DMS53 treated with DMSO at 0.1 percent for 48 hours (cell line): ENCODE measurements around the gene CGB3.
"Not testable (repeated sequence)": the region's sequence is repeated elsewhere in the genome, so short reads cannot be mapped to it uniquely, and the experiment has no call there.

ENCODE experiments used
- DNase-seq: peaks from one replicate; lab custom pipeline; 2025; ENCODE audit not compliant: unreplicated experiment; lab: John Stamatoyannopoulos, UW

CGB3 gene

DNA sequence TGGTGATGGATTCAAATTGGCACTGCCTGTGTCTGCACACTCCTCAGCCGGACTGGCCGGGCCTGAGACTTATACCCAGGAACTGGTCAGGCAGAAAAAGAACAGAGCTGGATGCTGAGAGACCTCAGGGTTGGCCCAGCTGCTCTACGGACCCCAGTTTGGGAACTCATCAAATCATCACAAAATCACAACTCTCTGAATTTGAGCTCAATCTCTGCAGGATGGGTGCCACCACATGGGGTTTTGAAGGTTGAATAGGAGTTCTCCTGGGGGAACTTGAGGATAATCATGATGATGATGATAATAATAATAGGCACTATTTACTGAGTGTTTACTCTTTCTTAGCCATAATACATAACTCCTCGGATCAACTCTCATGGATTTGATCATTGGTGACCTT lies 18.5 kb upstream of the CGB3 start:
- DNase-seq = not testable (repeated sequence)

DNA sequence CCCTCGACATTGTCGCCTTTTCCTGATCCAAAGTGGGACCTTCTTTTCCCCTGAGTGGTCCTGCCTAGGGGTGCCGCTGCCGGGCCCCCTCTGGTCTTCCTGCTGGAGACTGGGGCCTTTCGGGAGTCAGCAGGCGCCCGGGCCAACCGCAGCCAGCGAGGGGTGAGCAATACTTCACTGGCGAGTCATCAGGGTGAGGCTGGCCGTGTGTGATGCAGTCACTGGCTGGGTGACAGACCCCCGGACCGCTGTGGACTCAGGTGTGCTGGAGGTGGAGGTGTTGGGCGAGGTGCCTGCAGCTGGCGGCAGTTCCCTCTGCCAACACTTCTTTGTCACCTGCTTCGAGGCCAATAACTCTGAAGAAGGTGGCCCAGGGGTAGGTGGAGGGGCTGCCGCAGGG lies 18.0 kb upstream of the CGB3 start:
- no peak for DNase-seq

DNA sequence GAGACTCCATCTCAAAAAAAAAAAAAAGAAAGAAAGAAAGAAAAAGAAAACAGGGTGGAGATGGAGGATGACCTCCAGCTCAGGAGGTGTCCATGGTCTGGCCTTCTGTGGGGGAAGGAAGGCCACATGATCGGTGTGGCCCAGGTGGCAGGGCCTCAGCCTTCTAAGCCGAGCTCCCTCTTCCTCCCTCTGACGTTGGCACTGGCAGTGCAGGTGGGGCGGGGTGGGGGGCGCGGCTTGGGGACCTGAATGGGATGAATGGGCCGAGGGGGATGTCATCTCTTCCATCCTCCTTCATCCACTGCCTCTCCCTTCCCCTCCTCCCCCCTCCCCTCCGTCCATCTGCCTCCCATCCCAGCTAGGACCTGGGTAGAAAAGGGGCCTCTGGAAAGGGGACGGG lies 15.6 kb upstream of the CGB3 start:
- DNase-seq = not testable (repeated sequence)

DNA sequence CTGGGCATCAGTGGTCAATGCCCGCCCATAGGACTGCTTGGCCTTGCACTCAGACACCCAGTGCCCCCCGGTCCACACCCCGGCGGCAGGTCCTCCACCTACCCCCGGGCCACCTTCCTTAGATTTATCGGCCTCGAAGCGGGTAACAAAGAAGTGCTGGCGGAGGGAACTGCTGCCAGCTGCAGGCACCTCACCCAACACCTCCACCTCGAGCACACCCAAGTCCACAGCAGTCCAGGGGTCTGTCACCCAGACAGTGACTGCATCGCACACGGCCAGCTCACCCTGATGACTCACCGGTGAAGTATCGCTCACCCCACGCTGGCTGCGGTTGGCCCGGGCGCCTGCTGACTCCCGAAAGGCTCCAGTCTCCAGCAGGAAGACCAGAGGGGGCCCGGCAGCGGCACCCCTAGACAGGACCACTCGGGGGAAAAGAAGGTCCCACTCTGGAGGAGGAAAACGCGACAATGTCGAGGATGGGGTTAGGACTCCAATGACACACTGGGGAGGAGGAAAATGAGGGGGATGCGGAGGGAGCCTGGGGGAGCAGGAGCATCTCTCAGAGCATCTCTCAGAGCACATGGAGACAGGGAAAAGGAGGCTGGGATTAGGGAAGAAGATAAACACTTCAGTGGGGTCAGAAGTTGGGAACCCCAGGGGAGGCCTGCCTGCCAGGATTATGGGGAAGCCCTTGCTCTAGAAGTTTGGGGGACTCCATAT lies 14.6 kb upstream of the CGB3 start:
- DNase-seq = not testable (repeated sequence)

DNA sequence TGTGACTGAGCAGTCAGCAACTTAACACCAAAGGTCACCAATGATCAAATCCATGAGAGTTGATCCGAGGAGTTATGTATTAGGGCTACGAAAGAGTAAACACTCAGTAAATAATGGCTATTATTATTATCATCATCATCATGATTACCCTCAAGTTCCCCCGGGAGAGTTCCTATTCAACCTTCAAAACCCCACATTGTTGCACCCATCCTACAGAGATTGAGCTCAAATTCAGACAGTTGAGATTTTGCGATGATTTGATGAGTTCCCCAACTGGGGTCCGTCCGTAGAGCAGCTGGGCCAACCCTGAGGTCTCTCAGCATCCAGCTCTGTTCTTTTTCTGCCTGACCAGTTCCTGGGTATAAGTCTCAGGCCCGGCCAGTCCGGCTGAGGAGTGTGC lies 14.0 kb upstream of the CGB3 start:
- DNase-seq = not testable (repeated sequence)

DNA sequence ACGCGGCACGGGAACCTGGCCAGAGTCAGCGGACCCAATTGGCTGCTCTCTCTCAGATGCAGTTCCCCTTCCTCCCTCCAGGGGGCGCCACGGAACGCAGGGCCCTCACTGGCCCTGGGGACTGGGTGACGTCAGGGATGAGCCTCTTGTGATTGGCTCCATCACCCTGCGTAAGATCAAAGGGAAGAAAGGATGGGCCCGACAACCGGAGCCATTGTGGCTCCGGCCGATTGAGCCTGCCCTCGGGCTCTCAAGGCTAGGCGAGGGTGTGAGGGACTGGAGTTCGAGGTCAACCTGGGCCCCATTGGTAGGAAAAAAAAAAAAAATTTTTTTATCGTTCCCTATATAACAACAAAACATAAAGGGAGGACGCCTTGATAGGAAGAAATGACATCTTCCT lies 12.7 kb upstream of the CGB3 start, which contains the start of gene CGB1:
Gene CGB1 (minus strand): TSS at position 81 of the 400 bp plus-strand sequence. CDS start 184 bp downstream, outside the sequence.
- peak; percentile 44 for DNase-seq

DNA sequence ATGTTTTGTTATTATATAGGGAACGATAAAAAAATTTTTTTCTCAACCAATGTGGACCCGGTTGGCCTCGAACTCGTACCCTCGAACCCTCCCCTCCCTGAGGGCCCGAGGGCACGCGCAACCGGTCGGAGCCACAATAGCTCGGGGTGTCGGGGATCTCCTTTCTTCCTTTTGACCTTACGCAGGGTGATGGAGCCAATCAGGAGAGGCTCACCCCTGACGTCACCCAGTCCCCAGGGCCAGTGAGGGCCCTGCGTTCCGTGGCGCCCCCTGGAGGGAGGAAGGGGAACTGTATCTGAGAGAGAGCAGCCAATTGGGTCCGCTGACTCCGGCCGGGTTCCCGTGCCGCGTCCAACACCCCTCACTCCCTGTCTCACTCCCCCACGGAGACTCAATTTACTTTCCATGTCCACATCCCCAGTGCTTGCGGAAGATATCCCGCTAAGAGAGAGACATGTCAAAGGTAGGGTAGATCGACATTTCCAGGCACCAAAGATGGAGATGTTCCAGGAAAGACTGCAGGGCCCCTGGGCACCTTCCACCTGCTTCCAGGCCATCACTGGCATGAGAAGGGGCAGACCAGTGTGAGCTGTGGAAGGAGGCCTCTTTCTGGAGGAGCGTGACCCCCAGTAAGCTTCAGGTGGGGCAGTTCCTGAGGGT lies 7.6 kb upstream of the CGB3 start, which contains the start of gene CGB2:
Gene CGB2 (plus strand): TSS at position 249 of the 660 bp plus-strand sequence. CDS start 206 bp downstream, at position 455.
- peak; percentile 69 for DNase-seq

DNA sequence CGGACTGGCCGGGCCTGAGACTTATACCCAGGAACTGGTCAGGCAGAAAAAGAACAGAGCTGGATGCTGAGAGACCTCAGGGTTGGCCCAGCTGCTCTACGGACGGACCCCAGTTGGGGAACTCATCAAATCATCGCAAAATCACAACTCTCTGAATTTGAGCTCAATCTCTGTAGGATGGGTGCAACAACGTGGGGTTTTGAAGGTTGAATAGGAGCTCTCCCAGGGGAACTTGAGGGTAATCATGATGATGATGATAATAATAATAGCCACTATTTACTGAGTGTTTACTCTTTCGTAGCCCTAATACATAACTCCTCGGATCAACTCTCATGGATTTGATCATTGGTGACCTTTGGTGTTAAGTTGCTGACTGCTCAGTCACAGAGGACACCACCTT lies 6.2 kb upstream of the CGB3 start:
- DNase-seq = not testable (repeated sequence)

DNA sequence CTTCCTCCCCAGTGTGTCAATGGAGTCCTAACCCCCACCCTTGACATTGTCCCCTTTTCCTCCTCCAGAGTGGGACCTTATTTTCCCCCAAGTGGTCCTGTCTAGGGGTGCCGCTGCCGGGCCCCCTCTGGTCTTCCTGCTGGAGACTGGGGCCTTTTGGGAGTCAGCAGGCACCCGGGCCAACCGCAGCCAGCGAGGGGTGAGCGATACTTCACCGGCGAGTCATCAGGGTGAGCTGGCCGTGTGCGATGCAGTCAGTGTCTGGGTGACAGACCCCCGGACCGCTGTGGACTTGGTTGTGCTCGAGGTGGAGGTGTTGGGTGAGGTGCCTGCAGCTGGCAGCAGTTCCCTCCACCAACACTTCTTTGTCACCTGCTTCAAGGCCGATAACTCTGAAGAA lies 5.6 kb upstream of the CGB3 start:
- not testable (repeated sequence) for DNase-seq

DNA sequence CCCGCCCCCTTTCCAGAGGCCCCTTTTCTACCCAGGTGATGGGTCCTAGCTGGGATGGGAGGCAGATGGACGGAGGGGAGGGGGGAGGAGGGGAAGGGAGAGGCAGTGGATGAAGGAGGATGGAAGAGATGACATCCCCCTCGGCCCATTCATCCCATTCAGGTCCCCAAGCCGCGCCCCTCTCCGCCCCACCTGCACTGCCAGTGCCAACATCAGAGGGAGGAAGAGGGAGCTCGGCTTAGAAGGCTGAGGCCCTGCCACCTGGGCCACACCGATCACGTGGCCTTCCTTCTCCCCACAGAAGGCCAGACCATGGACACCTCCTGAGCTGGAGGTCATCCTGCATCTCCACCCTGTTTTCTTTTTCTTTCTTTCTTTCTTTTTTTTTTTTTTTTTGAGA lies 4.6 kb upstream of the CGB3 start:
- DNase-seq = not testable (repeated sequence)

DNA sequence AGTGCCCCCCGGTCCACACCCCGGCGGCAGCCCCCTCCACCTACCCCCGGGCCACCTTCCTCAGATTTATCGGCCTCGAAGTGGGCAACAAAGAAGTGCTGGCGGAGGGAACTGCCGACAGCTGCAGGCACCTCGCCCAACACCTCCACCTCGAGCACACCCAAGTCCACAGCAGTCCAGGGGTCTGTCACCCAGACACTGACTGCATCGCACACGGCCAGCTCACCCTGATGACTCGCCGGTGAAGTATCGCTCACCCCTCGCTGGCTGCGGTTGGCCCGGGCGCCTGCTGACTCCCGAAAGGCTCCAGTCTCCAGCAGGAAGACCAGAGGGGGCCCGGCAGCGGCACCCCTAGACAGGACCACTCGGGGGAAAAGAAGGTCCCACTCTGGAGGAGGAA lies 1.5 kb upstream of the CGB3 start:
- not testable (repeated sequence) for DNase-seq

DNA sequence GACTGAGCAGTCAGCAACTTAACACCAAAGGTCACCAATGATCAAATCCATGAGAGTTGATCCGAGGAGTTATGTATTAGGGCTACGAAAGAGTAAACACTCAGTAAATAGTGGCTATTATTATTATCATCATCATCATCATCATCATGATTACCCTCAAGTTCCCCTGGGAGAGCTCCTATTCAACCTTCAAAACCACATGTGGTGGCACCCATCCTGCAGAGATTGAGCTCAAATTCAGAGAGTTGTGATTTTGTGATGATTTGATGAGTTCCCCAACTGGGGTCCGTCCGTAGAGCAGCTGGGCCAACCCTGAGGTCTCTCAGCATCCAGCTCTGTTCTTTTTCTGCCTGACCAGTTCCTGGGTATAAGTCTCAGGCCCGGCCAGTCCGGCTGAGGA lies 955 bp upstream of the CGB3 start:
- DNase-seq = not testable (repeated sequence)

DNA sequence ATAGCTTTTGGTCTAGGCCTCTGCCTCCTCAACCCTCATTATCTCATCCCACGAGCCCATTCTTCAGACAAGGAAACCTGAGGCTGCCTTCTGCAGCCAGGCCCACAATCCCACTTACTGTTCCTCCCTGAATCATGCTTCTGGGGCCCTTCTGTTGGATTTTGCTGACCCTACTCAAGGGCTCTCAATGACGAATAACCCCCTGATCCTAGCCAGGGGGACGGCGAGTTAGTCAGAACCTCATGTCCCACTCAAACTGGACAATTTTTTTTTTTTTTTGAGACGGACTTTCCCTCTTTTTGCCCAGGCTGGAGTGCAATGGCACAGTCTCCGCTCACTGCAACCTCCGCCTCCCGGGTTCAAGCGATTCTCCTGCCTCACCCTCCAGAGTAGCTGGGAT lies 2.0 kb downstream of the CGB3 start:
- no peak for DNase-seq

DNA sequence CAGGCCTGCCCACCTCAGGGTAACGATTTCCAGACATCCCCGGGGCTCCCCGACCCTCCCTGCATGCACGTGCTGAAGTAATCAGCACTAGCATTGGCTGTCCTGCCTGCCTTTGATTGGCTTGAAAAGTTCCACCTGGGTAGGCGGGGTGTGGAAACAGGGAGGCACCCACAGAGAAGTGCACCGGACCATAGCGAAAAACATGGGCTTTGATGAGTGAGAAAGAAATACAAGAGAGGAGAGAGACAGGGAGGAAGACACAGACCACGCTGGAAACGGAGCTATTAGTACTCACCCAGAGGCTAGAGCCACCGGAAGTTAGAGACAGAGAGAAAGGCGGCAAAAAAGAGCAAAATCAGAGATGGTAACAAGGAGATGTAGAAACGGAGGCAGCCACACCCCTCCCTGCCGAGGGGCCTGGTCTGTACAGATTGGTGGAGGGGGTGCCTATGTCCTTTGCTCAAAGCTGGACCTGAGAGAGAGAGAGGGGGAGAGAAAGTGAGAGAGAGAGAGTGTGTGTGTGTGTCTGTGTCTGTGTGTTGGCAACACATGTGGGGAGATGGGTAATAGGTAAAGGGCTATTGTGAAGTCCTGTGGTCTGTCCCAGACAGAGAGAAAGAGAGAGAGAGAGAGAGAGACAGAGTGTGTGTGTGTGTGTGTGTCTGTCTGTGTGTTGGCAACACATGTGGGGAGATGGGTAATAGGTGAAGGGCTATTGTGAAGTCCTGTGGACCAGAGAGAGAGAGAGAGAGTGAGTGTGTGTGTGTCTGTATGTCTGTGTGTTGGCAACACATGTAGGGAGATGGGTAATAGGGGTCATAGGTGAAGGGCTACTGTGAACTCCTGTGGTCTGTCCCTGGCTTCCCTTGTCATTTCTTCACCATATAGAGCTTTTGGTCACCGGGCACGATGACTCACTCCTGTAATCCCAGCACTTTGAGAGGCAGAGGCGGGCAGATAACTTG lies 2.9 kb downstream of the CGB3 start:
- DNase-seq = no peak

DNA sequence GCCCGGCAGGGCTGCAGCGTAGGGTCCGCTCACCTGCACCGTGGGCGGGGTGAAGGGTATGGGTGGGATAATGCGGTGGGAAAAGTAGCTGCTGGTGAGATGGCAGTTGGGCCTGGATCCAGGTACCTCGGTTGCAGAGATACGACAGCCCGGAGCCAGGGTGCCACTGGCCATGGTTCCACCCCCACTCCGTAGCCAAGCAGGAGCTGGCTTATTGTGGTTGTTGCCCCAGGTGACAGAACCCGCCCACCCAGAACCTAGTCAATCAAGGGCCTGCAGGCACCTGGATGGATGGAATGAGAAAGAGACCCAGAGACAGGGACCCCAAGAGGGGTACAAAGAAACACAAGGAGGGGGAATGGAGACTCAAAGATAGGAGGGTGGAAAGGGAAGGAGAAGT lies 3.8 kb downstream of the CGB3 start:
- no peak for DNase-seq

DNA sequence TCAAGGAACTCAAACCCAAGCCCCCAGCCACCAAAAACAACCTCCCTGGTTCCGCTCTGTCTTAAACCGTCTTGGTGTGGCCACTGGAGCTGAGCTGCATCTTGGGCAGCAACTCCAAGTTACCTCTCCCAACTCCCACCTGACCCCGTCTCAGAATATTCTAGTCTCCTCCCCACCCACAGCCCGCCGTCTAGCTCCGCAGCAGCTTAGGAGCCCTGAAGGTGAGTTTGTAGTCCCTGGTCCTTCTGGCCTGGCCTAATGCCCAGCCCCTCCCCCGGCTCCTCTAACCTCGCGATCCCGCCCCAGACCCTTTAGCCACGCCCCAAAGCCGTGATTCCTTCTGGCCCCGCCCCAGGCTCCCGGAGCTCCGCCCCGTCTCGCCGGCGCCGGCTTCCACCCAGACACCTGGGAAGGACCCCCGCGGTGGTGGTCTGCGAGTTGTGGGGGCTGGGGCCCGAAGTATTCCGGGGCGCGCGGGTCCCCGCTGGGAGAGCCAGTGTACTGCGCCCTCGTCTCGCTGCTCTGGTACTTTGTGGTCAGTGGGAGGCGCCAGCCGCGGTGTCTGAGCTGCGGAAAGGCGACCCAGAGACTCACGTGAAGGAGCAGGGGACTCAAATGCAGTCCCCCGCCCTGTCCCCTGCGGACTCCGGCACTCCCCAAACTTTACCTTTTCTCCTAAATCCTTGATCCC lies 4.7 kb downstream of the CGB3 start:
- no peak for DNase-seq

DNA sequence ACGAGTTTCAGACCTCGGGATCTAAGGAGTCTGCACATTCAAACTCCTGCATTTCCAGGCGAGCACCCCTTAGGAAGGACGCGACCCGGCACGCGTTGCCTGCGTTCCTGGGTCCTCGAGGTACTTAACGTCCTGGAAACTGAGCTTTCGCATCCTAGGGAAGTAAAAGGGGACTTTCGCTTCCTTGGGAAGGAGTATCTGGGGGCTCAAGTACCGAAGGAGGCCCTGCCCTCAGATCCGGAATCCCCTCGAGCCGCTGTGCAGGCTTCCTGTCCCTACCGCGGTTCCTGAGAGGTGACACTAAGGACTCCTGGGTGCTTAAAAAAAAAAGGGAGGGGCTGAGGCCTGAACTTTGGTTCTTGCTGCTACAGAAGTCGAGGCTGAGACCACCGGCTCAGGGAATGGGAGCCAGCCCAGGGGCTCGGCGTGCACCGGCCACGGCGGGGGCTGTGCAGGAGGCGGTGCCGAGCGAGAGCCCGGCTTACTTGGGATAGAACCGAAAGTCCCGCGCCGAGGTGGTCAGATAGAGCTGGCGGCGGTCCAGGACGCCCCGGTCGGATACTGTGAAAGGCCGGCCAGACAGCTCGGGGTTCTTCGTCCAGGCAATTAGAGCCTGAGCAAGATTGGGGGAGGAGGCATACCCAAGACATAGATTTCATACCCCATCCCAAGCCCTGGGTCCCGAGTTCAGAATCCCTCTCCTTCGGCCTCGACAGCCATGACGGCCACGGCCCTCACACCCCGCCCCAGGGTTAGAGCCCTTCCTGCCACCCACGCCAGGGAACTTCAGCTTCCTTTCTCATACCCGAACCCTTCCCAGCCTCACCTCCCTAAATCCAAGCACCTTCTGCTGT lies 5.5 kb downstream of the CGB3 start:
- not testable (repeated sequence) for DNase-seq

DNA sequence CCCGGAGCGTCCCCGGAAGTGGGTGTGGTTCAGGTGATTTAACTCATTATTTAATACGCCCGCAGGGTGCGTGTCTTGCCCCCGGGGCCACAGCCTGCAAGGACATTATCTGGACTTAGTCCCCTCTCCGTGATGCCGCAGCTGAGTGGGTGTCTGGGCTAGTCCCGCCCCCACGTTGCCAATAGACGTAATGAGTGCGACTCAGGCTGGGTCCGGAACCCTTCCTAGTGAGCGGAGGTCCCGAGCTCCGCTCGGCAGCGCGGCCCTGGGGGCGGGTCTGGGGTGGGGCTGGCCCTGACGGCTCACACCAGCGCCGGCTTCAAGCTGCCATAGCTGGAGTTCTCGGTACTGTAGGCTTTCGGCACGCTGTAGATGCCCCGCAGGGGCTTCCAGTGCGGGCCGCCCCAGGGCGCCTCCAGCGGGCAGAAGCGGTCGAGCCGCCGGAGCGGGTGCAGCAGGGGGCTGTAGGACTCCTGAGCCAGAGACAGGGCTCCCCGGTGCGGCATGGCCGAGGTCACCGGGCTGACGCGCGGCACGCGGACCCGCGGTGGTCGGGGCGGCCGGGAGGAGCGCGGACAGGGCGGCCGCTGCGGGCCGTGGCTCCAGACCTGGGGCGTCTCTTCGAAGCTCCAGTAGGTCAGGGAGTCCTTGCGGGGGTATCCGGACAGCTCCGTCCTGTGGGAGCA lies 6.3 kb downstream of the CGB3 start:
- peak; percentile 33 for DNase-seq

DNA sequence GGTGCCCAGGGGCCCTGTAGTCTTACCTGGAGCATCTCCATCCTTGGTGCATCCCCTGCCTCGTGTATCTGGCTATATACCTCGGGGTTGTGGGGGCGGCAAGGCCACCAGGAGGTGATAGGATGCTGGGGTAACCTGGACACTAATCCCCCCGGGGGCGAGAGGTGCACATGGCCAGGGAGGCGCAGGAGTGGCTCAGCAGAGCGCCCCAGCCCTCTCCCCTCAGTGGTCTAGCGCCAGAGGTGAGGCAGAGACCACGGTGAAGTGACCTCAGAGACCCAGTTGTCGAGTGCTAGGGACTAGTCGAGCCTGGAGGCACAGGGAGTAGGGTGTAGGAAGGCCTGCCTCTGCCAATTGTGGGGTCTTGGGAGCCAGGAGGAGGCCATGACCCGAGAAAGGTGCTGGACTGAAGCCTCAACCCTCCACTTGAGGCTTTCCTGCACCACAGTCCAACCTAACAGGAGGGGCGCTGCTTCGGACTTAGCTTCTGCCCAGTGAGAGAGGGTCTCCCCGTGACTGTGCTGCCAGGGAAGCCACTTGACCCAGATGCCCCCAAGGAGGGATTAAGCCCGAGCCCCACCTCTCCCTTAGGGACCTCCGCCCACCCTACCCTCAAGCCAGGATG lies 7.0 kb downstream of the CGB3 start, which contains the start of gene LHB:
Gene LHB (minus strand): TSS at position 51 of the 625 bp plus-strand sequence. CDS start 10 bp downstream, at position 41.
- DNase-seq = no peak
